ENCODE measurements around the gene CFAP100.

CFAP100 gene

DNA sequence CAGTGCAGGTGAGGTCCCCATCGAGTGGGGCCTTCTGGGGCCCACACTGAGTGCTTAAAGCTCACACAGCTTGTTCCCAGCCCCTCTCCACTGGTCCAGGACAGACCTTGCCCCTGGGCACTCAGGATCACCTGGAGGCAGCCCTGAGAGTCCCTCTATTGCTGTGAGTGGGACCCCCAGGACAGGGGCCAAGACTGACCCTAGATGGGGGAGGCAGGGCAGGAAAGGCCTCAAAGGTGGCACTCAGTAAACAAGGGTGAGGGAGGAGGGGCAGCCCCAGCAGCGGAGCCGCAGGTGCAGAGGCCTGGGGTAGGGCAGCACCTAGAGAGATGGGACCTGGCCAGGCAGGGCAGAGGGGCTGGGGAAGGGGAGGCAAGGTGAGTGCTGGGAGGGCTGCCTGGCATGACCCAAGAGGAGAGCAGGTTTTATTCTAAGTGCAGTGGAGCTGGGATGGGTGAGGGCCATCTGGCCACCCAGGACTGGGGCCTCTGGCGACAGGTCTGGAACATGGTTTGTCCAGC lies 27.9 kb downstream of the CFAP100 start:
- no peak for DNase-seq (ENCODE audit: low spot score)

DNA sequence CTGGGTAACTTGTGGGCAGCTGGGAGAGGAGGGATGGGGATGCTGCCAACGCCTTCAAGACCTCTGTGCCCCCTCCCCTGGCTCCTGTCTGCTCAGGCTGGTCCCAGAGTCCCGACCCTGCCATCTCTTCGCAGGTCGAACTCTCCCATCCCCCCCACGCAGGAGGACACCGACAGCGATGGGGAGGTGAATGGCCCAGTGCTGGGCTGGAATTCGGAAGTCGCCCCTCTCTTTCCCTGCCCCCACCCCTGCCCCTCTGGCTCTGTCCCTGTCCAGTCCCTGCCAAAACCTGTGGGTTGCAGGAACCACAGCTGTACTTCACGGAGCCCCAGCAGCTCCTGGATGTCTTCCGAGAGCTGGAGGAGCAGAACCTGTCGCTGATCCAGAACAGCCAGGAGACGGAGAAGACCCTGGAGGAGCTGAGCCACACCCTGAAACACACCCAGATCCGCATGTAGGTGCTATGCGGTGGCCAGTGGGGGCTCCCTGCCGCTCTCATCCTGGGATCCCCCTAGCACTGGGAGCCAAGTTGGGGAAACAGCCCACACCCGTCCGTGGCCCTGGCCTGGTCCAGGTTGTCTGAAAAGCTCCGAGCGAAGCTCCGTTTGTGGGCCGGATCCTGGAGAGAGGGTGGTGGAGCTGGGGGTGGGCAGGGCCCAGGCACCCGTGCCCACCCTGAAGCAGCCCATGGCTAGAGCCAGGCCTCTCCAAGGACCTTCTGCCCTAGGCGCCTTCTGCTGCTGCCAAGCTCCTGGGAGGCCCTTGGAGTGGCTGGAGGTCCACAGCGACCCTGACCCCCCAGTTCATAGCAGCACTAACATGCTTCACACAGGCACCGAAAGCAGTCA lies 28.7 kb downstream of the CFAP100 start:
- no peak for DNase-seq (ENCODE audit: low spot score)

DNA sequence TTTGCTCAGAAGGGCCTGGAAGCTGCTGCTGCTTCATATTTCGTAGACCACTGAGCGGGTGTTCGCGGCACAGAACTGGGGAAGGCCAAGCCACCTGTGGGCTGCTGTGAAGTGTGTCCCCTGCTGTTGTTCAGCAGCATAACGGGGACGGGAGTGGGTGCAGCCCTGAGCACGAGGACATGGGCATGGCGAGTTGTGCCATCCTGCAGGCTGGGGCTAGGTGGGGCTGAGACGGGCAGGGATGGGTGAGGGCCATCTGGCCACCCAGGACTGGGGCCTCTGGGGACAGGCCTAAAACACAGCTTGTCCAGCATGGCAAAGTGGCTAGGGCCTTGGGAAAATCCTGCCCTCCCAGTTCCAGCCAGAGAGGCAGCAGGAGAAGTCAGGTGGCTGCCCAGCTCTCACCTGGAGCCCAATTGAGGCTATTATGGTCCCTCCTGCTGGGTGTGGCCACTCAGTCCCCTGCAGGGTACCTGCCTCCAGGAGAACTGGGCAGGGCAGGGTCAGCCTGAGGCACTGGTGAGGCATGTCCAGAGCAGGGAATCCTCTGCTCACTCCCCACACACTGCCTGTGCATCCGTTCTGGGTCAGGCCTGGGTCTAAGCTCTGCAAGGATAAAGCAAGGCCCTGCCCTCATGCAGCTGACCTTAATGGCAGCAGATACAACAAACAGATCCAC lies 29.5 kb downstream of the CFAP100 start:
- no peak for DNase-seq (ENCODE audit: low spot score)

DNA sequence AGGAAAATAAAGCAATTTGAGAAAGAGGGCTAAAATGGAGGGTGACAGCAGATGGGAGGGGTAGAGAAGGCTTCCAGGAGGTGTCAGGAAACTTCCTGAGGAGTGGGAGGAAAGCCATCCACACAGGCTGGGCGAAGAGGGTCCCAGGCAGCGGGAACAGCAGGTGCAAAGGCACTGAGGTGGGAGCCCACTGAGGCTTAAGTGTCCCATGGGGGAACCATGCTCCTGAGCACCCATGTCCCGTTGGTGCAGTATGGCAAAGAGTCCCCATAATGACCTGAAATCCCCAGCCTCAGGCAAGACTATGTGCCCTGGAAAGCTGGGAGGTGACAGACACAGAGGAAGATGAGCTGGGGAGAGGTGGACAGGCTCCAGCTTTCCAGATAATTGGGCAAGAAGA lies 30.0 kb downstream of the CFAP100 start:
- no peak for DNase-seq (ENCODE audit: low spot score)

DNA sequence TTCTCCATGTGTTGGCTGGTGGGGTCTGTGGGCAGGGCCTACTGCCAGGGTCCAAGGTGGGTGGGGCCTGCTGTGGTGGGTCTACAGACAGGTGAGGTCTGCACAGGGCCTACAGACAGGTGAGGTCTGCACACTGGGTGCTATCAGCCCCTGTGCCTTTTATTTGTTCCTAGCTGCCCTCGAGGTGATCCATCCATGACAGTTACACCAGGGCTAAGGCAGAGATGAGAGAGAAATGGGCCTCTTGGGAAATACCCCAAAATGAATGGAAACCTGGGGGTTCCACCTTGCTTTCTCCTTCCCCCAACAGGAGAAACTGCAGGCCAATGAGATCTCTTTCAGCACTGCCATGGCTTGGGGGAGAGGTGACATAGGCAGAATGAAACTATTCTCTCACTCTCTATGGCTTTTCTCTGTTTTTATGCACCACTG lies 36.4 kb downstream of the CFAP100 start:
- no peak for DNase-seq (ENCODE audit: low spot score)

DNA sequence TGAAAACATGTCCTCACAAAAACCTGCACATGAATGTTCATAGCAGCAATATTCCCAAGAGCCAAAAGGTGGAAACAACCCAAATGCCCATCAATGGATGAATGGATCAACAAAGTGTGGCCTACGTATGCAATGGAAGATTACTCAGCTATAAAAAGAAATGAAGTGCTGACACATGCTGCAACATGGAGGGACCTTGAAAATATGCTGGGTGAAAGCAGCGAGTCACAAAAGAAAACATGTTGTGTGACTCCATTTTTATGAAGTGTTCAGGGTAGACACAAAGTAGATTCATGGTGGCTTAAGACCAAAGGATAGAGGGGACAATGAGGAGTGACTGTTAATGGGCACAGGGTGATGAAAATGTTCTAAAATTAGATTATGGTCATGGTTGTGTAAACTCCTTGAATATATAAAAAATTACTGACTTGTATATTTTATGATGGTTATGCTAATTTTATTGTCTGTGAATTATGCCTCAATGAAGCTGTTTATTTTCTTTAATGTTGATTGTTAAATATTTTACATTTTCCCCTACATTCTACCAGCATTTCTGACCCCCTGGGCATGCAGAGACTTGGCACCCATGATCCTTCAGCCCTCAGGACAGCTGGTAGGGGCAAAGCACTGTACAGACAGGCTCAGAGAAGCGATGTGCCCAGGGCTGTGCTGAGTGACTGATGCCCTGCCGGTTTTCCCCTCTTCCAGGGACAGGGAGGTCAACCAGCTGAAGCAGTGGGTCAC lies 37.8 kb downstream of the CFAP100 start:
- no peak for DNase-seq (ENCODE audit: low spot score)

DNA sequence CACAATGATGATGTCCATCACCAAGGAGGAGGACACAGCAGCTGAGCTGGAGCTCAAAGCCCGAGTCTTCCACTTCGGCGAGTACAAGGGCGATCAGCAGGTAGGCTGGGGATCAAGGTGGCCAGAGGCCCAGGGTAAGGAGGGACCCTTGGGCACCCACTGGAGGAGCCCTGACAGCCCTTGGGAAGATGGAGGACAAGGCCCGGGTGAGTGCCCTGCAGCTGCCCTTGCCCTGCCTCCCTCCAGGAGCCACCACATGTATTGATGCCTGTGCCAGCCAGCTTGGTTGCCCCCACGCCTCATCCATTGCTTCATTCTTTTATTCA lies 38.4 kb downstream of the CFAP100 start:
- DNase-seq (ENCODE audit: low spot score), result no peak

DNA sequence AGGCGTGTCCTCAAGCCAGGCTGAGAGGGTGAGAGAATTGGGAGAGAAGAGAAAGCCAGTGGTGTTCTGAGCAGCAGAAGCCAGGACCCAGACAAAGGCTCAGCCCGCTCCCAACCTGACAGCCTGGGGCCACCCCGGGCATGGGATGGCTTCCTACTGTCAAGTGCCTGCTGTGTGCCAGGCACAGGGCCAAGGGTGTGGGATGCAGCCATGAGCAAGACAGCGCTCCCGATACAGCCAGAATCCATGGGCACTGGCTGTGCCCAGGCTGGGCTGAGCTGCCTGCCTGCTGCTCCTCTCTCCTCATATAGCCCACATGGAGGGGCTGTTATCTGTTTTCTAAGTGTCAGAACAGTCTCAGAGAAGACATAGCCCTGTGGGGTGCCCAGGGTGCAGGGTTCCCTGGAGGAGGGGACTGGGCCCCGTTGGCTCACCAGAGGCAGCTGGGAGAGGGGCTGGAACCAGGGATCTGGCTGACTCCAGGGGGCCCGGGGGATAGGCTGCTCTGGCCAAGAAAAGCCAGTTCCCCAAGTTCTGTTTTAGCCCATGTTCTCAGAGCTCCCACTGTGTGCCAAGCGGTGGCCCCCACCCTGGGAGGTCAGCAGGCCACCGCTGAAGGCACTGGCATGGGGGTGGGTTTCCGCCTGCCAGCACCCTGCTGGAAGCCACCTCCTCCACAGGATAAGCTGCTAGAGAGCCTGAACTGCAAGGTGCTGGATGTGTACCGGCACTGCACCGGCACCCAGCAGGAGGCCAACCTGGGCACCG lies 39.0 kb downstream of the CFAP100 start:
- DNase-seq (ENCODE audit: low spot score), result no peak

DNA sequence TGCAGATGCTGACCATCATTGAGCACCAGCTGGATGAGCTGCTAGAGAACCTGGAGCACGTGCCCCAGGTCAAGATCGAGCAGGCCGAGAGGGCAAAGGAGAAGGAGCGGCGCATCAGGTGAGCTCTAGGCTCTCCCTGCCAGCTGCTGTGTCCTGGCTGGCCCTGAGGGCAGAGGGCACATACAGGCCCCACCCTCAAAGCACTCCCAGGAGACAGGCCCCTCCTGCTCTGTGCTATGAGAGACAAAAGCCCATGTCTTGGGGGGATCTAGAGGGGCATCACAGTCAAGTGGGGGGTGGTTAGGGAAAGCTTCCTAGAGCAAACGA lies 39.5 kb downstream of the CFAP100 start:
- DNase-seq (ENCODE audit: low spot score), result no peak

DNA sequence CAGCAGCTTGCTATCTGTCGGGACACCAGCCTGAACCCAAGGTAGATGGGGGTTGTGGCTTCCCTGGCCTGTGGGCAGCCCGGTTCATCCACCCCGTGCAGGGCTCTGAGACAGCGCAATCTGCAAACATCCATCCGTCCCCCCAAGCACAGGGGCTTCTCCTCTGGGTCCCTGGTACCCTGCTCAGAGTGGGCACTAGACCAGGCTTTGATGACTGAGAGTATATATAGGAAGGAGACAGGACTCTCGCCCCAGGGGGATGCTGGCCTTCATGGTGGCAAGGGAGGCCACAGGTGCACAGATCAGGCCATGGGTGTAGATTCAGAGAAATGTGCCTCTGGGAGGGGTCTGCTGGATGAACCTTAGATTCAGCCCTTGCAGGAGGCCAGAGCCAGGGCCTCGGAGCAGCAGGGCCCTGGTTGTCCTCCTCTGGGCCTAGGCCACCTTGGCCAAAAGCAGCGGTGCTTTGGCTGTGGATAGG lies 40.3 kb downstream of the CFAP100 start:
- no peak for DNase-seq (ENCODE audit: low spot score)

DNA sequence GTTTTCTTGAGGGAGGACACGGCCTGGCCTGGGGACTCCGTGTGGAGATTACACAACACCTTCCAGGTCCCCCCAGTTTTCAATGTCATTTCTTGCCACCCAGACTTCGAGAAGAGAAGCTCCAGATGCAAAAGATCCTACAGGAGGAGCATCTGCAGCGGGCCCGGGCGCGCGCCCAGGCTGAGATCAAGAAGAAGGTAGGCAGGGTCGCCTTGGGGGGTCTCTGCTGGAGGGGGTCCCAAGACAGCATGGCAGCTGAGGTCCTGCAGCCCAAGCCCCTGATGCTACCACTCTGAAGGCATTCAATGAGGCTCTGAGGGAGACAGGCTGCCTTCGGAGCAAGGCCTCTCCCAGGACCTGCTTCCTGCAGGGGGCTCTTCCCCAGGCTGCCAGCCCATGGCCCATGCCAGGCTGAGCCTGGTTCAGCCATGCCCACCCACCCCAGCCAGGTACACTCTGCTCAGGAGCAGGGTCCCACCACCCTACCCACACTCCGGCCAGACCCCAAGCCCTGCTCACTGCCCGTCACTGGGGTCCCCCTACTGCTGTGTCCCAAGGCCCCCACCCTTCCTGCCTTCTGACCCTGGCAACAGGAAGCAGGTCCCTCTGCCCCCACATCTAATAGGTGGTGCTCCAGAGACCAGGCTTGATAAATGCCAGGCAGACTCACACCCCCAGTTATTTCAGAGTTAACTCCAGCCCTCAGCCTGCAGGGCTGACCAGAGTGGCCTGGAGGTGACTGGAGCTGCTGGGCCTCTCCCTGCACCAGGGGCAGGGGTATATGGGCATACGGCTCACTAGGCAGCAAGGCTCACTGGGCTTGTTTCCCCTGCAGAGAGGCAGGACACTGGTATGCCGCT lies 41.0 kb downstream of the CFAP100 start:
- no peak for DNase-seq (ENCODE audit: low spot score)

DNA sequence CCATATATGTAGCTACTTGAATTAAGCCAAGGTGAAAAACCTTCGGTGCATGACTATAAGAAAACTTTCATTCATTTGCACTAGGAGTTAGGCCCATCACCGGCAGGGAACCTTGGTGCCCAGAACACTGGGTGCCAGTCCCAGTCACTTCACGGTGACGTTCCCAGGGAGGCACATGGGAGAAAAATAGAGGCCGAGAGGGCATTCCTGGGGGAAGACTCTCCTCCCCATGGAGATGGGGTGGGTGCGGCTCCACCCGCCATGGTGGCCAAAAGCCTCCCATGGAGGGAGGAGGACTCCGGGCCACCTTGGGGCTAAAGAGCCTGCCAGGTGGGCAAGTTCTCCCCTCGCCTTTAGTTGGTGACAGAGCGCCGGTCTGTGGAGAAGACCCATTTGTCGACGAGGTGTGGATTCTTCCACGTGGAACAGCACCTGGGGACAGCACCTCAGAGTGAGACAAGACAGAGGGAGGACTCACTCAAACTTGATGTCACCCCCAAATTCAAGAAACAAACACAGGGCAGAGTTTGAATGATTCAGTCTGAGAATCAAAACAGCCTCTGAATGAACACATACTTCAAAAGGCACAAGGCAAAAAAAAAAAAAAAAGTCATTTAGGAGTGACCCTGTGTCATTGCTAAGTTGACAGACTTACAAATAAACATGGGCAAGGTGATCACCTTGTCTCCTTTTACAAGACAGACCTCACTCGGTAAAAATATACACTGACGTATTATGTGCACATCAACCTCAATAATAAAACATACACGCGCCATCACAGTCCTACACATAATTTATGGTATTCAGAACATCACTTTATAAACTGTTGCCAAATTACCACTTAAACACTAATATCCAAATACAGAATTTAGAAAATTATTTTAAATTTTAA lies 42.4 kb downstream of the CFAP100 start:
- no peak for DNase-seq (ENCODE audit: low spot score)

DNA sequence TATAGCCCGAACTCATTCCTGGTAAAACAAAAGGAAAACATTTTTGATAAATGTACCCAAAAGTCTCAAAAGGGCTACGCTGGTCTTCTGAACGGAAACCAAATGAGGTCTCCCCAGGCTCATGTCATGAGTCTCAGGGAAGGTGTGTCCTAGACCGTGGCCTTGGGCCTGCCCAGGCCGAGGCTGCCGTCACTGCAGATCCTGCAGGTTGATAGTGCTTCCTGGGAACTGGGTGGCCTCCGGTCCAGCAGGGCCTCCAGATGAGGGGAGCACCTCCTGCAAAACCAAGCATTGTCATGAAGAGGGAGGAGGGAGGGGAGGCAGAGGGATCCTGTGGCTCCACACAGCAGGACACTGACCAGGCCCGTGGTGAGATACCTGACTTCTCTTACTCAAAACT lies 43.5 kb downstream of the CFAP100 start:
- DNase-seq (ENCODE audit: low spot score), result no peak

DNA sequence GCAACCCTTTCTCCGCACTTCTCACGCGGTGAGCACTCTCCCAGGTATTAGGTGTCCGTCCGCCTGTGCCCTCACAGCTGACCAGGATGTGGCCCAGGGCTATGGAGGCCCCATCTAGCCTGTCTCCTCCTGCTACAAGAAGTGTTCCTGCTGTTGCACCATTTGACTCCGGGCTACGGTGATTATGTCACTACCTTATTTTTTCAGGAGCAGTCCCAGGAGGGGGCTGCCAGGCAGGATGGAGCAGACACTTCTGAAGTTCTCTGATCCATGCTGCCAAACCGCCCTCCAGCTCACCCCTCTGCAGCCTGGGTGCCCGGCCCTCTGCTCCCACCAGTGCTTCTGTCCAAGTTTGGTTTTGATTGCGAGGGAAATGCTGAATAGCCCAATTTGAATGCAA lies 44.0 kb downstream of the CFAP100 start:
- DNase-seq (ENCODE audit: low spot score), result no peak

DNA sequence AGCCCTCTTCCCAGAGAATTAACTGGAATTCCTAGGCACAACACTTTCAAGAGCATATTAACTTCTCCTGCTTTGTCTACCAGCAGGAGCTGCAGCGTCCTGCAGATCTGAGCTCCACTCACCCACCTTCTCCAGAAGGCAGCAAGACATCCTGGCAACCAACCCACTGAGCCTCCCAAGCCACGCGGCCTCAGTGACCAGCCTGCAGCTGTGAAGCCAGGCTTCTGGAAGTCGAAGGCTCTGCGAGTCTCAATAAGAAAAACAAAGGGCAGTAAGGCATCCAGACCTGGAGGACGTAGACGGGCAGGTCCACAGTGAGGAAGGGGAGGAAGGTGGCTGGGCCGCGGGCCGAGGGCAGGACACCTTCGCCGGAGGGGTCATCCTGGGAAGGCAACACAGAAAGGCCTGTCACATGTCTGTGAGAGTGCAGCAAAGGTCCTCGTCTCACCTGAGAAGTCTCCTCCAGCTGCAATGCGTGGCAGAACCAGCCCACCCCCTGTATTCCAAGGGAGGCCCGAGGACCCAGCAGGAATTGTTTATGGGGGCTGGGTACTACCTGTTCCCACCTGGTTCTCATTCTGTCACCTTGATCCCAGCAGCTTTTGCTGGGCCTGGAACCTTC lies 44.7 kb downstream of the CFAP100 start:
- DNase-seq (ENCODE audit: low spot score), result no peak

DNA sequence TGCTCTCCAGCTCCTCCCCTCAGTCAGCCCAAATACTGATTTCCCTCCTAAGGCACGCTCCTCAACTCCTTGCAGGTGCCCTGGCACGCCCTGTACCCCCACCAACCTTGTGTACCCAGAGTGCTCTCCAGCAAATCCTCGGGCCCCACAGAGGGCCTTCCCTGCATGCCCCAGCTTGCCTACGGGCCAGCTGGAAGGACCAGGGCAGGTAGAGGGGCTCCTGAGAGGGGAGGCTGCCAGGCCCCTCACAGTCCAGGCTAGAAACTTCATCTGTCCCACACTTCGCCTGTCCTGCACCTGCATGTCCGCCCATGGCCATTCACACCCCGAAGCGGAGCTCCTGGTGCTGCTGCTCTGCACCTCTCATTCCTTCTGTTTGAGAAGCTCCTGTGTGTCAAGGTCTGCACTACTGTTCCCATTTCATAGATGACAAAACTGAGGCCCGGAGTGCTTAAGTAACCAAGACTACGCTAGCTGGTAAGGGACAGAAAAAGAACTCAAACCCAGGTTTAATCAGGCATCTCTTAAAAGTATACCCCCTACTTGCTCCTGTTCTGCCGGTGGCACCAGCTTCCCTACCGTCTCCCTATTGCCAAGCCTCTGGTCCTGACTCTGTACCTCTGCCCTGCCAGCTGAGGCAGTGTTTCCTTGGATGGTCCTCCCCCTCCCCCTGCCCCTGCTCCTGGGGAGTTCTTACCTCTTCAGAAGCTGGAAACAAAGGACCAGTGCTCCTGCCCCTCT lies 45.4 kb downstream of the CFAP100 start:
- DNase-seq (ENCODE audit: low spot score), result no peak

DNA sequence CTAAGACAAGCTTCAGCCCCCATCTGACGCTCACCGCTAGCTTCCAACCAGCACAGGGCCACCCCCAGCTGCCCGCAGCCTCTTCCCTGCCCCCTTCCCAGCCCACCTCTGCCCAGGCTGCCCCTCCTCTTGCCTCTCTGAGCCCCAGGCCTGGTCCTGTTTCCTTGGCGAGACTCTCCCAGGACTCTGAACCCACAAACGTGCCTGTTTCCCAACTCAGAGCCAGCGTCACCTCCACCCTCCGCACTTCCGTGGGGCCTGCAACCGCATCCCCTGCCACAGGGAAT lies 45.9 kb downstream of the CFAP100 start:
- DNase-seq (ENCODE audit: low spot score), result no peak

DNA sequence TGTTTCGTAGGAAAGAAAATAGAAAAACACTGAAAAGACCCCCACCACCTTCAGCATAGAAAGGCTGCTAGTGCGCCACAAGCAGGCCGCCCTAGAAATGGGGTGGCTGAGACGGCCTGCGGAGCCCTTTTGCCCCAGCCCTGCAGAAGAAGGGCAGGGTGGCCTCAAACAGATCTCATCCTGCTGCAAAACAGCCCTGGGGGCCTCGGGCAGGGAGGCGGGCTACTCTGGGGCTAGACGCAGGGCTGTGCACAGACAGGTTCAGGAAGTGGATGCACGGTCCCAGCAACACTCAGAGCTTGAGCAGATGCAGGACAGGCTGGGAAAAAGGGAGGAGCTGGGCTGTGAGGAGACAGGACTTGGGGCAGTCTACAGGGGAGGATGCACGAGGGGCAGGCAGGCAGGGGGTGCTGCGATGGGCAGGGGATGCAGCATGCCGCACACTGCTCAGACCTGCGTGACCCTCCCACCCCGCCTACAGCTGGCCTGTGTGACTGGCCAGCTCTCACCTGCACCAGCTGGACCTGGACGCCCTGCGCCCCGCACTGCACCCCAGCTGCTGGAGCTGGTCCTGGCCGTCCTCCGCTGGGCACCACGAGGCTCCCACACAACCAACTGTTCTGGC lies 46.7 kb downstream of the CFAP100 start:
- DNase-seq (ENCODE audit: low spot score), result no peak

Data from hematopoietic multipotent progenitor cell treated with erythropoietin and hydrocortisone succinate and interleukin-3 and kit ligand, for 17 days (in vitro differentiated cells).